Fibroblast of lung (primary cell): Measurements from ENCODE around the gene ANKRD49. TPM values are rescaled to one million over a fixed set of nuclear protein-coding genes. Genes with fewer than 3 reads are reported as not detected.

ENCODE experiments used
- DNase-seq, 2 donors: peaks; one replicate each; pipeline versions ENCODE4 v3.0.0 to v3.0.0-alpha.2; 2010; ENCODE audit warnings: low read depth in 2 of 2
- H2AFZ ChIP-seq: 2 replicates; pipeline ENCODE4 v1.5.1; 2012; ENCODE audit warnings: low read length, control low read depth, inconsistent platforms
- H3K27ac ChIP-seq: 2 replicates; pipeline ENCODE4 v1.5.1; 2011; ENCODE audit warnings: low read length, control low read depth; ENCODE audit not compliant: insufficient read depth
- H3K27me3 ChIP-seq: 2 replicates; pipeline ENCODE4 v1.5.1; 2011; ENCODE audit warnings: mild to moderate bottlenecking, low read length; ENCODE audit not compliant: control insufficient read depth, insufficient read depth
- H3K36me3 ChIP-seq: 2 replicates; pipeline ENCODE4 v1.5.1; 2011; ENCODE audit warnings: low read length; ENCODE audit not compliant: control insufficient read depth, insufficient read depth
- H3K4me1 ChIP-seq: 2 replicates; pipeline ENCODE4 v1.5.1; 2011; ENCODE audit warnings: low read length; ENCODE audit not compliant: control insufficient read depth, insufficient read depth; ENCODE audit errors: extremely low read depth
- H3K4me2 ChIP-seq: 2 replicates; pipeline ENCODE4 v1.5.1; 2011; ENCODE audit warnings: low read length, control low read depth; ENCODE audit not compliant: insufficient read depth; ENCODE audit errors: extremely low read depth
- H3K4me3 ChIP-seq, 4 experiments: fragments of 200-600 bp in 1 of 4; sonication (generic) in 1 of 4; replicated peaks in 1 of 4; 2 replicates each; pipeline ENCODE4 v1.5.1; 2011 to 2016; ENCODE audit warnings: low read length in 4 of 4, low read depth in 3 of 4, mild to moderate bottlenecking in 3 of 4, control low read depth in 2 of 4, inconsistent platforms in 1 of 4, mixed read lengths in 1 of 4; ENCODE audit not compliant: insufficient read depth in 1 of 4; ENCODE audit errors: control extremely low read depth in 1 of 4
- H3K79me2 ChIP-seq: 2 replicates; pipeline ENCODE4 v1.5.1; 2012; ENCODE audit warnings: mild to moderate bottlenecking, low read length, inconsistent platforms; ENCODE audit not compliant: control insufficient read depth, insufficient read depth
- H3K9ac ChIP-seq: 2 replicates; pipeline ENCODE4 v1.5.1; 2011; ENCODE audit warnings: mild to moderate bottlenecking, low read length, control low read depth; ENCODE audit not compliant: insufficient read depth
- H3K9me3 ChIP-seq: 2 replicates; pipeline ENCODE4 v1.5.1; 2012; ENCODE audit warnings: low read depth, low read length; ENCODE audit not compliant: control insufficient read depth, insufficient read depth
- H4K20me1 ChIP-seq: 2 replicates; pipeline ENCODE4 v1.5.1; 2011; ENCODE audit warnings: low read length; ENCODE audit not compliant: control insufficient read depth, insufficient read depth; ENCODE audit errors: extremely low read depth
- CTCF ChIP-seq, 2 donors: IDR thresholded peaks in 1 of 2; conservative IDR thresholded peaks in 1 of 2; 1 replicate in 1 of 2; 2 replicates in 1 of 2; pipeline ENCODE4 v1.5.1; 2011 to 2012; ENCODE audit warnings: low read length in 2 of 2, control low read depth in 1 of 2, inconsistent platforms in 1 of 2, low read depth in 1 of 2, mild to moderate bottlenecking in 1 of 2
- EZH2 ChIP-seq: IDR thresholded peaks from 2 replicates; pipeline ENCODE4 v1.5.1; 2012; ENCODE audit warnings: low read length, control low read depth, mild to moderate bottlenecking; ENCODE audit errors: missing control alignments
- polyA minus RNA-seq: library from RNA; depleted of rRNA, polyadenylated mRNA; stranded (reverse); fragments of >200 nt; gene quantifications from 2 replicates; pipeline ENCODE4 v1.2.3, GENCODE V29; 2011; ENCODE audit warnings: low replicate concordance
- polyA plus RNA-seq, 2 donors: library from polyadenylated mRNA; depleted of rRNA in 1 of 2; stranded (reverse) in 1 of 2; unstranded in 1 of 2; fragments of >200 nt; gene quantifications; 2 replicates each; pipeline ENCODE4 v1.2.1, GENCODE V29; 2011 to 2012; ENCODE audit warnings: missing spikeins in 1 of 2
- total RNA-seq: library from RNA; depleted of rRNA; stranded (reverse); fragments of >200 nt; gene quantifications from 2 replicates; pipeline ENCODE4 v1.2.1, GENCODE V29; 2014

ANKRD49 gene
- total RNA-seq (14.9 and 17.2 TPM in 2 replicates), polyA plus RNA-seq (9.2 and 12.9 TPM in 2 replicates), polyA minus RNA-seq (2.9 and 3.7 TPM in 2 replicates)
- polyA plus RNA-seq (2012): 5.5 and 7.3 TPM in 2 replicates

DNA sequence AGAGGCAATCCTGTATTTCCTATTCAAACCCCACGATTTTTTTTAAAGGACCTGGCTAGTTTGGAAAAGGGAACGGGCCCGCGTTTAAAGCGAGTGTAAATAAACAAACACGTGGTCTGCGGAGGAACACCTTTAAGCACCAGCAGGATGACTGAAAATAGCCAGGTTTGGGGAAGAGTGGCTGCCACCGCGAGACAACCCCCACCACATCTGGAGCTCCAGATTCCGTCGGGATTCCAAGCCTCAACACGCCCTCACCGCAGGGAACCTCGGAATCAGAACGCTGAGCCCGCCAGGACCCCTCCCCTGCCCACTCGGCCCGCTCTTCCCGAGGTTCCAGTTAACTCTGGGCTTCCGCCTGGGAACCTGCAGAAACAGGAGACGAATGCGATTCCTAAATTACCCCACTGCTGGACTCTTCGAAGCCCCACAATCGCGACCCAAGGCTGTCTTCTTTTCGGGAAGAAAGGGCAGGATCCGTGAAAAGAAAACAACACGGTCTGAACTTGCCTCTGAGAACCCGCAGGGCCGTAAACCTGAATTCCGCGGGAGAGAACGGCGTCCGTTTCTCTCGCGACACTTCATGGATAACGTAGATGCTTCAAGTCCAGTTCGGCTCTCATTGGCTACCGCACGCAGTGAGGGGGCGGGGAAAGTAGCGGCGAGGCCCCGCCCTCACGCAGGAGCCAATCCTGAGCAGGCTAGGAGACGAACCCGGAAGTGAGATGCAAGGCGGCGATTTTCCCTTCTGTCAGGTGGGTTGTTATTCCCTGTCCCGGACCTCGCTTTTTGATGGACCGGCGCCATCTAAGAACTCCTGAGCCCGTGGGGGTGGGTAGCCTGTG is at the start of gene ANKRD49, which contains the start of gene MRE11:
Gene ANKRD49, plus strand, starts transcription at position 704 of the 845 bp plus-strand sequence. CDS start 2,710 bp downstream, outside the sequence.
Gene MRE11, minus strand, starts transcription at position 564 of the 845 bp plus-strand sequence. CDS start 1,043 bp downstream, outside the sequence.
- peaks cover 10% of the 10 kb centered on the region for H3K79me2 ChIP-seq
- H3K4me3 ChIP-seq: peak within 1 kb of the TSS; percentile 90 to 95 (median 93)
- no peaks in the 10 kb centered on the region for H3K9me3 ChIP-seq
- peak within 1 kb of the TSS; percentile 81 for H3K27ac ChIP-seq
- TF ChIP-seq CTCF (conservative IDR thresholded peaks at IDR 0.05 in 1 of 2, IDR thresholded peaks at IDR 0.05 in 1 of 2; ENCODE audit: low read depth in 1 of 2, low read length in 2 of 2) (no peak), EZH2 (no peak)
- H3K9ac ChIP-seq: peak within 1 kb of the TSS; percentile 86
- peaks cover 2% of the 10 kb centered on the region for H3K4me1 ChIP-seq
- H3K27me3 ChIP-seq: no peaks in the 10 kb centered on the region
- peak within 1 kb of the TSS; percentile 92 for H3K4me2 ChIP-seq
- peak; percentile 98 for DNase-seq
- H4K20me1 ChIP-seq: no peaks in the 10 kb centered on the region
- peak within 1 kb of the TSS; percentile 88 for H2AFZ ChIP-seq
- H3K36me3 ChIP-seq: peaks cover 4% of the 10 kb centered on the region

GRCh38 chr11:94445641-94446040 is 48.1 kb upstream of the ANKRD49 start:
- Histone ChIP-seq H3K27me3 (no peaks in the 10 kb centered on the region), H3K36me3 (no peaks in the 10 kb centered on the region), H3K9me3 (no peaks in the 10 kb centered on the region), H3K79me2 (no peaks in the 10 kb centered on the region), H3K4me3 (no peak overlapping the region), H3K4me1 (peaks cover 9% of the 10 kb centered on the region), H3K4me2 (no peak overlapping the region), H2AFZ (no peak overlapping the region), H4K20me1 (no peaks in the 10 kb centered on the region), H3K9ac (no peak overlapping the region), H3K27ac (no peak overlapping the region)
- DNase-seq: no peak
- TF ChIP-seq CTCF (conservative IDR thresholded peaks at IDR 0.05 in 1 of 2, IDR thresholded peaks at IDR 0.05 in 1 of 2; ENCODE audit: low read depth in 1 of 2, low read length in 2 of 2) (no peak), EZH2 (no peak)

- H3K27ac ChIP-seq: no peak overlapping the region
- no peaks in the 10 kb centered on the region for H4K20me1 ChIP-seq
- H3K9ac ChIP-seq: no peak overlapping the region
- H3K79me2 ChIP-seq: no peaks in the 10 kb centered on the region
- H3K4me1 ChIP-seq: peaks cover 9% of the 10 kb centered on the region
- DNase-seq: no peak
- no peaks in the 10 kb centered on the region for H3K9me3 ChIP-seq
- no peak overlapping the region for H3K4me3 ChIP-seq
- H3K36me3 ChIP-seq: no peaks in the 10 kb centered on the region
- TF ChIP-seq CTCF (conservative IDR thresholded peaks at IDR 0.05 in 1 of 2, IDR thresholded peaks at IDR 0.05 in 1 of 2; ENCODE audit: low read depth in 1 of 2, low read length in 2 of 2) (no peak), EZH2 (no peak)
- no peak overlapping the region for H3K4me2 ChIP-seq
- no peak overlapping the region for H2AFZ ChIP-seq
- H3K27me3 ChIP-seq: no peaks in the 10 kb centered on the region
These were observed 46.6 kb upstream of the ANKRD49 start for GRCh38 chr11:94447149-94447548.
